Nephron progenitor cell (in vitro differentiated cells): Measurements from ENCODE around the gene RIPPLY1.

ENCODE experiments used
- DNase-seq: peaks from one replicate; pipeline ENCODE4 v3.0.0; 2021
- H3K27ac Mint-ChIP-seq: 2 replicates; pipeline ENCODE4 v1.8.0; 2021; ENCODE audit warnings: mild to moderate bottlenecking, moderate library complexity, mixed read lengths
- H3K27me3 Mint-ChIP-seq: 2 replicates; pipeline ENCODE4 v1.8.0; 2021; ENCODE audit warnings: mild to moderate bottlenecking, low read depth, mixed read lengths; ENCODE audit not compliant: poor library complexity
- H3K36me3 Mint-ChIP-seq: 2 replicates; pipeline ENCODE4 v1.8.0; 2021; ENCODE audit warnings: low read depth, mixed read lengths
- H3K4me1 Mint-ChIP-seq: 2 replicates; pipeline ENCODE4 v1.8.0; 2021; ENCODE audit warnings: mixed read lengths
- H3K4me3 Mint-ChIP-seq: 2 replicates; pipeline ENCODE4 v1.8.0; 2021; ENCODE audit warnings: mild to moderate bottlenecking, moderate library complexity, mixed read lengths
- H3K9me3 Mint-ChIP-seq: 2 replicates; pipeline ENCODE4 v1.8.0; 2021; ENCODE audit warnings: mild to moderate bottlenecking, moderate library complexity, mixed read lengths
- CTCF ChIP-seq: fragments of 200-600 bp; sonication (generic); IDR thresholded peaks from 2 replicates; pipeline ENCODE4 v1.5.0; 2021; ENCODE audit warnings: antibody characterized with exemption

Gene RIPPLY1

GRCh38 chrX:106948641-106949040 is 45.5 kb upstream of the RIPPLY1 start:
- Mint-ChIP-seq H3K27me3 (peaks cover 3% of the 10 kb centered on the region), H3K27ac (no peak overlapping the region), H3K4me1 (peaks cover 5% of the 10 kb centered on the region), H3K9me3 (peaks cover 11% of the 10 kb centered on the region), H3K36me3 (peaks cover 4% of the 10 kb centered on the region), H3K4me3 (no peak overlapping the region)
- no peak for DNase-seq
- TF ChIP-seq CTCF = no peak

- Mint-ChIP-seq H3K36me3 (peaks cover 16% of the 10 kb centered on the region), H3K27ac (no peak overlapping the region), H3K4me1 (peaks cover 5% of the 10 kb centered on the region), H3K9me3 (peaks cover 11% of the 10 kb centered on the region), H3K27me3 (peaks cover 13% of the 10 kb centered on the region), H3K4me3 (no peak overlapping the region)
- no peak for TF ChIP-seq CTCF
- no peak for DNase-seq
Observed at GRCh38 chrX:106946464-106946863, 43.3 kb upstream of the RIPPLY1 start.

DNA sequence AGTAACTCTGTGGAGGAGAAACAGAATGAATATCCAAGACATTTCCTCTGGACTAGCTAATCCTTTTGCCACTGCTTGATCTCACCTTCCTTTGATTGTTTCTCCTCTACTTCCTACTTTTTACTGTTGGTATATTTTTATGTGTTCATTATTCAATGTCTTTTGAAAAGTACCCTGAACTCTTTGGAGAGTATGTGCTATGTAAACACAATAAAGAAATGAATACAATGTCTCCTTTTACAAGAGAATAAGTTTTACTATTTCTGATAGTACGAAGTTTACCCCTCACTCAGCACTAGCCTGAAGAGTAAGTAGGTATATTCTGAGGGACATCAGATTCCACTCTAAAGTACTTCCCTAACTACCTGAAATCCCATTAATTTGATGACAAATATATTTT is 36.9 kb upstream of the RIPPLY1 start:
- H3K27me3 Mint-ChIP-seq = peaks cover 12% of the 10 kb centered on the region
- no peak for TF ChIP-seq CTCF
- H3K27ac Mint-ChIP-seq = no peak overlapping the region
- peaks cover 6% of the 10 kb centered on the region for H3K9me3 Mint-ChIP-seq
- no peak overlapping the region for H3K4me3 Mint-ChIP-seq
- DNase-seq = no peak
- H3K36me3 Mint-ChIP-seq = peaks cover 12% of the 10 kb centered on the region
- H3K4me1 Mint-ChIP-seq = peaks cover 5% of the 10 kb centered on the region

DNA sequence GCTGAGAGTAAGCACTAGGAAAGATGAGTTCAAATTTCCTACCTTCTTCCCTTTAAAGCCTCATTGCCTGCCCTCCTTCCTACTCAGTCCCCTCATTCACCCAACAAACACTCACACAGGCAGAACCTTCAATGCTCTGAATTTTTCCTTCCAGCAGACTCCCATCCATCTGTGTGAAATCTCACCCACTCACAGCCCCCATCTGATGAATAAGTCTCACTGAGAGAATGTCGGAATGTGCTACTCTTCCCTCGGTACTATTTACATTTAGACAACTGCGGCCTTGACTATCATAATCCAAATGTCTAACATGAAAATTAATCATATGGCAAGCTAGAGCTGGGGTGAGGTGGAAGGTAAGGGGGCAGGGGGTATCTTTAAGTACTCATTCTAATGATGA is 36.4 kb upstream of the RIPPLY1 start:
- Mint-ChIP-seq H3K27ac (no peak overlapping the region), H3K4me3 (no peak overlapping the region), H3K27me3 (peaks cover 12% of the 10 kb centered on the region), H3K4me1 (peaks cover 3% of the 10 kb centered on the region), H3K36me3 (peaks cover 12% of the 10 kb centered on the region), H3K9me3 (peaks cover 6% of the 10 kb centered on the region)
- no peak for TF ChIP-seq CTCF
- DNase-seq = no peak

GRCh38 chrX:106936246-106936645 is 33.1 kb upstream of the RIPPLY1 start:
- Mint-ChIP-seq H3K27ac (no peak overlapping the region), H3K9me3 (peaks cover 18% of the 10 kb centered on the region), H3K27me3 (peaks cover 12% of the 10 kb centered on the region), H3K4me1 (peaks cover 6% of the 10 kb centered on the region), H3K4me3 (no peak overlapping the region), H3K36me3 (no peaks in the 10 kb centered on the region)
- no peak for DNase-seq
- no peak for TF ChIP-seq CTCF

- no peak for TF ChIP-seq CTCF
- Mint-ChIP-seq H3K36me3 (no peaks in the 10 kb centered on the region), H3K27ac (no peak overlapping the region), H3K9me3 (peaks cover 21% of the 10 kb centered on the region), H3K4me3 (no peak overlapping the region), H3K27me3 (peaks cover 10% of the 10 kb centered on the region), H3K4me1 (peaks cover 6% of the 10 kb centered on the region)
- no peak for DNase-seq
Observed at GRCh38 chrX:106935175-106935574, 32.0 kb upstream of the RIPPLY1 start.
